Right lobe of liver (tissue), 6 donors: ENCODE measurements around the gene EXOC4. TPM values are rescaled to one million over a fixed set of nuclear protein-coding genes. Genes with fewer than 3 reads are reported as not detected.

Experiments
- ATAC-seq, 4 donors: fragments of 200-7000 bp; cut with Tn5 transposase; one replicate each; pipeline ENCODE4 v1.9.1; 2020; ENCODE audit warnings: mild to moderate bottlenecking in 4 of 4, moderate library complexity in 4 of 4
- DNase-seq, 3 donors: peaks; one replicate each; pipeline ENCODE4 v3.0.0-alpha.2; 2020
- H3K27ac ChIP-seq, 3 donors: fragments of 200-600 bp; one replicate each; pipeline ENCODE4 v1.8.0; 2022
- H3K27me3 ChIP-seq, 2 donors: fragments of 200-600 bp; one replicate each; pipeline ENCODE4 v1.8.0; 2022
- H3K36me3 ChIP-seq, 4 donors: fragments of 200-600 bp; sonication (generic) in 1 of 4; one replicate each; pipeline versions ENCODE4 v1.5.1 to v1.8.0; 2017 to 2022; ENCODE audit warnings: control low read depth in 1 of 4
- H3K4me1 ChIP-seq, 4 donors: fragments of 200-600 bp; sonication (generic) in 1 of 4; one replicate each; pipeline versions ENCODE4 v1.5.1 to v1.8.0; 2017 to 2022; ENCODE audit warnings: control low read depth in 1 of 4
- H3K4me3 ChIP-seq, 3 donors: fragments of 200-600 bp; one replicate each; pipeline ENCODE4 v1.8.0; 2022
- H3K9me3 ChIP-seq, 4 donors: fragments of 200-600 bp; sonication (generic) in 1 of 4; one replicate each; pipeline versions ENCODE4 v1.5.1 to v1.8.0; 2017 to 2022; ENCODE audit warnings: control low read depth in 1 of 4
- CTCF ChIP-seq, 4 donors: fragments of 200-600 bp in 3 of 4; fragments of 450-650 bp in 1 of 4; IDR thresholded peaks; one replicate each; pipeline versions ENCODE4 v1.5.1 to v1.8.0; 2016 to 2022; ENCODE audit warnings: antibody characterized with exemption in 4 of 4, mild to moderate bottlenecking in 2 of 4
- POLR2A ChIP-seq: fragments of 450-650 bp; IDR thresholded peaks from one replicate; pipeline ENCODE4 v1.6.1; 2017; ENCODE audit warnings: antibody characterized with exemption, mild to moderate bottlenecking
- WGBS: methylation state at CpG from one replicate; pipeline ENCODE4 v1.1.6; 2018; ENCODE audit warnings: low coverage, low lambda C conversion rate; ENCODE audit not compliant: insufficient coverage; ENCODE audit errors: missing lambda C conversion rate; 5-methylcytosine and 5-hydroxymethylcytosine counted together
- intact Hi-C, 2 donors: fragments of 100-400 bp; cut with DNase I; formaldehyde crosslinking; loops; one replicate each; pipeline versions ENCODE4 v1.11.2 to v1.14.1; 2022
- total RNA-seq, 6 experiments: library from RNA; depleted of rRNA in 2 of 6; stranded (reverse); fragments of >200 nt in 2 of 6; fragmentation: NEBNext Ultra II Directional in 3 of 6; extraction: Animal tissue kit (Norgen Biotek cat#: 25700) in 3 of 6; gene quantifications; one replicate each; pipeline versions ENCODE4 v1.1.0 to v1.2.4, GENCODE V29; 2016 to 2023
- donor health status: DM: no; HTN: yes; CAD: no.
- donor health status: DM: no; HTN: no; CAD: no.
- donor health status: DM: no; HTN: no; CAD: no.
- donor health status: DM: no; HTN: yes; CAD: no.
- donor health status: DM: no; HTN: yes; CAD: no.

Gene EXOC4
- total RNA-seq, 6 experiments from 2014 or later: 23.7 to 33.5 (median 30.0) TPM

DNA sequence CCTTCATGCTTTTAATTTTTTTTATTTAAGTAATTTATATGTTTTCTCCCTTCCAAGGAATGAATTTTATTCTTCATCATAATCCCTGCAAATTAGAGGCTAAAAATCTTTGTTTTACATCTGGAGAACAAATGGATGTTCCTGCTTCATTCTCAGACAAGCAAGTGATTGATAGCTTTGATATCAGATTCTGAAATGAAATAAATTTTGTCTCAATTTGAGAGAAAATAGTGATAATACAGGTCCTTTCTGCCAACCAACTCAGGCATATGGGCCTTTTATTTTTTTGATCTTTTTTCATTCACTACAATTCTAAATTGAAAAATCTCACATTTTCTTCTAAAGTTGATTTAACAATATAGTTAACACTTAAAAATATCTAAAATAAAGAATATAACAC is 427.1 kb downstream of the EXOC4 start:
- ATAC-seq (no peak), DNase-seq (no peak)
- H3K27me3 ChIP-seq: no peaks in the 10 kb centered on the region
- intact Hi-C loops: no loop called here
- TF ChIP-seq POLR2A (no peak), CTCF (IDR thresholded peaks at IDR 0.05) (no peak)
- H3K9me3 ChIP-seq: no peaks in the 10 kb centered on the region
- no peak overlapping the region for H3K27ac ChIP-seq
- H3K36me3 ChIP-seq: no peaks in the 10 kb centered on the region
- H3K4me1 ChIP-seq: no peaks in the 10 kb centered on the region
- H3K4me3 ChIP-seq: no peak overlapping the region

DNA sequence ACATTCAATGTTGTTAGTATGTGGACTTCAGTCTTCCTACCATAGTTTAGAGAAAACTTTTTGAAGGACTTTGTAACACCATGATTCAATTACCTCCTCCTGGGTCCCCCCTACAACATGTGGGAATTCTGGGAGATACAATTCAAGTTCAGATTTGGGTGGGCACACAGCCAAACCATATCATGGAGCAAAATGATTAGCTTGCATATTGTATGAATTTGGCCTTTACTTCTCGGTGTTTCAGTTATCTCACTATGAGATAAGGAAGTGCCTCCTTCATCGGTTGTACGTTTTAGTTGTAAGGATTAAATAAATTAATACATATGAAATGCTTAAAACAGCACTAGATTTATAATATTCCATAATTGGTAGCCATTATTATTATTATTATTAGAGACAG is 428.7 kb downstream of the EXOC4 start:
- Histone ChIP-seq H3K27me3 (no peaks in the 10 kb centered on the region), H3K4me1 (no peaks in the 10 kb centered on the region), H3K27ac (no peak overlapping the region), H3K4me3 (no peak overlapping the region), H3K36me3 (no peaks in the 10 kb centered on the region), H3K9me3 (no peaks in the 10 kb centered on the region)
- DNase-seq (no peak), ATAC-seq (no peak)
- TF ChIP-seq CTCF (IDR thresholded peaks at IDR 0.05): no peak
- no peak for TF ChIP-seq POLR2A
- intact Hi-C loops: no loop called here
- 83% methylated on average over 3 of the region's 3 CpGs for WGBS

DNA sequence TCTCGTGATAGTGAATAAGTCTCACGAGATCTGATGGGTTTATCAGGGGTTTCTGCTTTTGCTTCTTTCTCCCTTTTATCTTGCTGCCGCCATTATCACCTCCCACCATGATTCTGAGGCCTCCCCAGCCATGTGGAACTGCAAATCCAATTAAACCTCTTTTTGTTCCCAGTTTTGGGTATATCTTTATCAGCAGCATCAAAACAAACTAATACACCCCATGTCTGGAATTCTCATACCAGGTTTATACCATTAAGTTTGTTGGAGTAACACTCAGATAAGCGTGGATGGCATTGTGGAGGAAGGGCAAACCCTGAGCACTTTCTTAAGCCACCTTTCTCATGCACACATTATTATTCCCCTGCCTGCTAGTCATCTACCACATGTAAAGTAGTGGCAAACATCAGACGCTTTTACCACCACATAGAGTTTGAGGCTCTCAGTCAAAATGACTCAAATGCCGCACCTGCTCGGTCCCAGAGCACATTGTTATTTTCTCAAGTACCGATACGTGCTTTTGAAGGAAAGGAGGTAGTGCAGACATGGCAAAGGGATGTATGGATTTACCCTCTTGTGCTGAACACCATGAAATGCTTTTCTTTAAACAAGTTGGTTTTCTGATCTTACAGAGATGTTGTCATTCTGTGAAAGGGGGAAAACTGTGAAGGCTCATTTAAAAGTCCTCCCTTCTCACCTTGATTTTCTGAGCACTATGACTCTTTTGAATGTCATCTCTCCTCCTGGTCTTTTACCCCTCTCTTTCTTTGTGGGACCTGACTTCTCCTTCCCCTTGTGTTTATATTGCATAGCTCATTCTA is 429.7 kb downstream of the EXOC4 start:
- intact Hi-C loops: no loop called here
- TF ChIP-seq CTCF (IDR thresholded peaks at IDR 0.05): no peak
- TF ChIP-seq POLR2A: no peak
- Histone ChIP-seq H3K27ac (no peak overlapping the region), H3K36me3 (no peaks in the 10 kb centered on the region), H3K9me3 (no peaks in the 10 kb centered on the region), H3K4me1 (no peaks in the 10 kb centered on the region), H3K4me3 (no peak overlapping the region), H3K27me3 (no peaks in the 10 kb centered on the region)
- ATAC-seq (no peak), DNase-seq (no peak)
- 73% methylated on average over 9 of the region's 9 CpGs for WGBS

DNA sequence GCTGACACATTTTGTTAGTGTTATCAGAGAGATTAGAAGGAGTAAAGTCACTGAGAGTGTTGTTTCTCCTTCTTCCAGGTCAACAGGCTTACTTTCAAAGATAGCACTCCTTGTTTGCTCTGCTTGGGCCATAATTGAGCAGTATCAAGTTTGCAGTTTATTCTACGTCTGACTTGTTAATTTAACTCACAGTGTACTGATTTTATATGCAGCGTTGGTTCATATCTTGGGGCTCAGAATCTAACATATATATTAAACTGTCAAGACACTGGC is 430.2 kb downstream of the EXOC4 start:
- Histone ChIP-seq H3K4me3 (no peak overlapping the region), H3K36me3 (no peaks in the 10 kb centered on the region), H3K4me1 (no peaks in the 10 kb centered on the region), H3K27me3 (no peaks in the 10 kb centered on the region), H3K27ac (no peak overlapping the region), H3K9me3 (no peaks in the 10 kb centered on the region)
- DNase-seq (no peak), ATAC-seq (no peak)
- TF ChIP-seq POLR2A: no peak
- TF ChIP-seq CTCF (IDR thresholded peaks at IDR 0.05): no peak
- intact Hi-C loops: no loop called here
- WGBS: 69% methylated on average over 2 of the region's 2 CpGs
